Caco-2 (cell line): ENCODE measurements around the gene SHB. TPM values are rescaled to one million over a fixed set of nuclear protein-coding genes. Genes with fewer than 3 reads are reported as not detected.

Experiments used
- BruUV-seq: library from RNA; stranded (reverse); fragments of 400-500 nt; replicated peaks from 2 replicates; lab custom pipeline; 2021; lab: Mats Ljungman, UMichigan
- CTCF ChIA-PET: fragments of 300-600 bp; sonication (Branson Sonifier 250); formaldehyde crosslinking; loops from one replicate; lab custom pipeline; 2022; ENCODE audit warnings: antibody characterized with exemption; lab: Charles Lee
- POLR2A ChIA-PET: fragments of 300-600 bp; sonication (Branson Sonifier 250); formaldehyde crosslinking; loops from one replicate; lab custom pipeline; 2022; ENCODE audit warnings: antibody characterized with exemption; lab: Charles Lee
- DNase-seq, 2 experiments: peaks; one replicate each; pipeline versions ENCODE4 v3.0.0 to v3.0.0-alpha.2; 2020 to 2022
- H3K27me3 ChIP-seq: replicated peaks from 2 replicates; pipeline ENCODE4 v1.6.0; 2011; ENCODE audit warnings: low read length; ENCODE audit not compliant: control insufficient read depth, insufficient read depth
- H3K36me3 ChIP-seq: 2 replicates; pipeline ENCODE4 v1.5.1; 2011; ENCODE audit warnings: low read length; ENCODE audit not compliant: control insufficient read depth, insufficient read depth
- H3K4me1 ChIP-seq: fragments of 250-450 bp; sonication (Bioruptor Pico); 2 replicates; pipeline ENCODE4 v1.5.1; 2020; ENCODE audit warnings: mild to moderate bottlenecking
- H3K4me3 ChIP-seq: 2 replicates; pipeline ENCODE4 v1.5.1; 2011; ENCODE audit warnings: low read depth, mild to moderate bottlenecking, control low read depth, low read length
- H3K9me3 ChIP-seq: fragments of 250-450 bp; sonication (Bioruptor Pico); 2 replicates; pipeline ENCODE4 v1.5.1; 2020; ENCODE audit warnings: mild to moderate bottlenecking, moderate library complexity
- H3K27ac Mint-ChIP-seq: one replicate; pipeline ENCODE4 v1.8.0; 2022; ENCODE audit warnings: mixed read lengths; ENCODE audit not compliant: unreplicated experiment
- H3K27me3 Mint-ChIP-seq: one replicate; pipeline ENCODE4 v1.8.0; 2022; ENCODE audit warnings: mixed read lengths; ENCODE audit not compliant: insufficient read depth, unreplicated experiment
- H3K36me3 Mint-ChIP-seq: one replicate; pipeline ENCODE4 v1.8.0; 2022; ENCODE audit warnings: mild to moderate bottlenecking, mixed read lengths; ENCODE audit not compliant: insufficient read depth, unreplicated experiment
- H3K4me1 Mint-ChIP-seq: one replicate; pipeline ENCODE4 v1.8.0; 2022; ENCODE audit warnings: low read depth, mixed read lengths; ENCODE audit not compliant: unreplicated experiment
- H3K4me3 Mint-ChIP-seq: one replicate; pipeline ENCODE4 v1.8.0; 2022; ENCODE audit warnings: mild to moderate bottlenecking, moderate library complexity, mixed read lengths; ENCODE audit not compliant: unreplicated experiment
- H3K9me3 Mint-ChIP-seq: one replicate; pipeline ENCODE4 v1.8.0; 2022; ENCODE audit warnings: mixed read lengths; ENCODE audit not compliant: unreplicated experiment
- CTCF ChIP-seq, 2 experiments: fragments of 200-600 bp in 1 of 2; IDR thresholded peaks; 1 replicate in 1 of 2; 2 replicates in 1 of 2; pipeline versions ENCODE4 v1.5.1 to v1.8.0; 2011 to 2022; ENCODE audit warnings: antibody characterized with exemption in 1 of 2, control low read depth in 1 of 2, inconsistent platforms in 1 of 2, low read depth in 1 of 2, low read length in 1 of 2, mild to moderate bottlenecking in 1 of 2, moderate library complexity in 1 of 2; ENCODE audit not compliant: insufficient read depth in 1 of 2, severe bottlenecking in 1 of 2, unreplicated experiment in 1 of 2
- intact Hi-C: fragments of 100-400 bp; cut with micrococcal nuclease; formaldehyde crosslinking; loops from one replicate; pipeline ENCODE4 v1.10.0; 2022; ENCODE audit not compliant: unreplicated experiment
- total RNA-seq: library from RNA; stranded (reverse); gene quantifications from 2 replicates; pipeline ENCODE4 v1.2.3, GENCODE V29; 2022

The SHB gene
- total RNA-seq, 1 experiment from 2014 or later = 18.3 TPM

- Mint-ChIP-seq H3K4me1 (no peaks in the 10 kb centered on the region), H3K9me3 (no peaks in the 10 kb centered on the region), H3K4me3 (no peak overlapping the region), H3K27me3 (no peaks in the 10 kb centered on the region), H3K36me3 (peaks cover 4% of the 10 kb centered on the region), H3K27ac (no peak overlapping the region)
- CTCF ChIA-PET = no interaction called here
- no peaks in the 10 kb centered on the region for H3K9me3 ChIP-seq
- H3K36me3 ChIP-seq = no peaks in the 10 kb centered on the region
- POLR2A ChIA-PET = no interaction called here
- no peak for DNase-seq
- H3K27me3 ChIP-seq = no peaks in the 10 kb centered on the region
- TF ChIP-seq CTCF (IDR thresholded peaks at IDR 0.05; ENCODE audit: insufficient read depth in 1 of 2, low read depth in 1 of 2, low read length in 1 of 2, severe bottlenecking in 1 of 2, unreplicated experiment in 1 of 2) = no peak
- no TSS peak for BruUV-seq
- no peak overlapping the region for H3K4me3 ChIP-seq
- intact Hi-C loops = no loop called here
- H3K4me1 ChIP-seq = peaks cover 4% of the 10 kb centered on the region; the same call in 1 of the 2 replicates
These were observed 5.5 kb upstream of the SHB start for GRCh38 chr9:38074441-38074961.

GRCh38 chr9:38073882-38074281 lies 4.9 kb upstream of the SHB start:
- TF ChIP-seq CTCF (IDR thresholded peaks at IDR 0.05; ENCODE audit: insufficient read depth in 1 of 2, low read depth in 1 of 2, low read length in 1 of 2, severe bottlenecking in 1 of 2, unreplicated experiment in 1 of 2) = no peak
- ChIA-PET POLR2A (no interaction called here), CTCF (no interaction called here)
- no peaks in the 10 kb centered on the region for H3K4me1 Mint-ChIP-seq
- DNase-seq = no peak
- H3K27me3 ChIP-seq = no peaks in the 10 kb centered on the region
- no peak overlapping the region for H3K4me3 Mint-ChIP-seq
- no peaks in the 10 kb centered on the region for H3K27me3 Mint-ChIP-seq
- peaks cover 7% of the 10 kb centered on the region for H3K36me3 Mint-ChIP-seq
- H3K36me3 ChIP-seq = no peaks in the 10 kb centered on the region
- no TSS peak for BruUV-seq
- H3K4me3 ChIP-seq = no peak overlapping the region
- intact Hi-C loops = no loop called here
- no peaks in the 10 kb centered on the region for H3K9me3 Mint-ChIP-seq
- no peaks in the 10 kb centered on the region for H3K9me3 ChIP-seq
- H3K27ac Mint-ChIP-seq = no peak overlapping the region
- H3K4me1 ChIP-seq = peaks cover 4% of the 10 kb centered on the region; the same call in 1 of the 2 replicates

- no peaks in the 10 kb centered on the region for H3K9me3 Mint-ChIP-seq
- no peaks in the 10 kb centered on the region for H3K36me3 ChIP-seq
- intact Hi-C loops = no loop called here
- no peak overlapping the region for H3K27ac Mint-ChIP-seq
- BruUV-seq = no TSS peak
- H3K27me3 Mint-ChIP-seq = no peaks in the 10 kb centered on the region
- DNase-seq = no peak
- no peak overlapping the region for H3K4me3 ChIP-seq
- ChIA-PET POLR2A (no interaction called here), CTCF (no interaction called here)
- H3K27me3 ChIP-seq = no peaks in the 10 kb centered on the region
- TF ChIP-seq CTCF (IDR thresholded peaks at IDR 0.05; ENCODE audit: insufficient read depth in 1 of 2, low read depth in 1 of 2, low read length in 1 of 2, severe bottlenecking in 1 of 2, unreplicated experiment in 1 of 2) = no peak
- no peaks in the 10 kb centered on the region for H3K9me3 ChIP-seq
- peaks cover 22% of the 10 kb centered on the region for H3K36me3 Mint-ChIP-seq
- H3K4me1 ChIP-seq = peaks cover 7% of the 10 kb centered on the region
- peaks cover 4% of the 10 kb centered on the region for H3K4me1 Mint-ChIP-seq
- no peak overlapping the region for H3K4me3 Mint-ChIP-seq
These were observed 2.6 kb upstream of the SHB start for GRCh38 chr9:38071470-38072134.
